Smooth muscle cell (in vitro differentiated cells): ENCODE results near the gene CBLN3. TPM values are rescaled to one million over a fixed set of nuclear protein-coding genes. Genes with fewer than 3 reads are reported as not detected.

Experiments
- DNase-seq: peaks from one replicate; lab custom pipeline; 2025; ENCODE audit not compliant: unreplicated experiment; lab: John Stamatoyannopoulos, UW
- H2AFZ ChIP-seq: fragments of 200-600 bp; sonication (generic); 2 replicates; pipeline ENCODE4 v1.6.0; 2016; ENCODE audit warnings: antibody characterized with exemption, low read depth, mild to moderate bottlenecking
- H3F3A ChIP-seq: fragments of 200-600 bp; sonication (generic); 2 replicates; pipeline ENCODE4 v1.6.0; 2017; ENCODE audit warnings: antibody characterized with exemption, low read depth
- H3K27ac ChIP-seq: fragments of 200-600 bp; sonication (generic); 2 replicates; pipeline ENCODE4 v1.5.1; 2016; ENCODE audit warnings: low read depth, mild to moderate bottlenecking
- H3K27me3 ChIP-seq: fragments of 200-600 bp; sonication (generic); 2 replicates; pipeline ENCODE4 v1.6.1; 2016; ENCODE audit warnings: low read depth, mild to moderate bottlenecking
- H3K36me3 ChIP-seq: fragments of 200-600 bp; sonication (generic); 2 replicates; pipeline ENCODE4 v1.5.1; 2016; ENCODE audit warnings: low read depth
- H3K4me1 ChIP-seq: fragments of 200-600 bp; sonication (generic); 2 replicates; pipeline ENCODE4 v1.5.1; 2016; ENCODE audit warnings: low read depth
- H3K4me2 ChIP-seq: fragments of 200-600 bp; sonication (generic); 2 replicates; pipeline ENCODE4 v1.6.0; 2016; ENCODE audit warnings: mild to moderate bottlenecking
- H3K4me3 ChIP-seq: fragments of 200-600 bp; sonication (generic); 2 replicates; pipeline ENCODE4 v1.5.1; 2016; ENCODE audit warnings: mild to moderate bottlenecking
- H3K79me2 ChIP-seq: fragments of 200-600 bp; sonication (generic); 2 replicates; pipeline ENCODE4 v1.6.0; 2016; ENCODE audit warnings: low read depth, mild to moderate bottlenecking
- H3K9ac ChIP-seq: fragments of 200-600 bp; sonication (generic); 2 replicates; pipeline ENCODE4 v1.6.0; 2016; ENCODE audit warnings: low read depth
- H3K9me3 ChIP-seq: fragments of 200-600 bp; sonication (generic); replicated peaks from 2 replicates; pipeline ENCODE4 v1.5.1; 2016; ENCODE audit warnings: low read depth
- H4K20me1 ChIP-seq: fragments of 200-600 bp; sonication (generic); 2 replicates; pipeline ENCODE4 v1.6.0; 2016; ENCODE audit warnings: low read depth
- CTCF ChIP-seq: fragments of 200-600 bp; sonication (generic); IDR thresholded peaks from 2 replicates; pipeline ENCODE4 v1.5.1; 2017; ENCODE audit warnings: borderline replicate concordance, mild to moderate bottlenecking, antibody characterized with exemption; ENCODE audit not compliant: insufficient read depth, poor library complexity, severe bottlenecking
- WGBS: methylation state at CpG from one replicate; pipeline ENCODE4 v1.1.7; 2016; ENCODE audit warnings: low lambda C conversion rate; 5-methylcytosine and 5-hydroxymethylcytosine counted together
- polyA plus RNA-seq: library from polyadenylated mRNA; unstranded; fragments of >200 nt; fragmentation: Nextera tagmentation; extraction: Ambion mirVana; gene quantifications from 2 replicates; pipeline ENCODE4 v1.2.1, GENCODE V29; 2016
- total RNA-seq: library from RNA; depleted of rRNA; stranded (reverse); fragments of >200 nt; gene quantifications from 2 replicates; pipeline ENCODE4 v1.2.3, GENCODE V29; 2014

CBLN3 gene
- total and polyA plus RNA-seq, 2 experiments from 2014 or later = 1.1 to 1.6 TPM

- Histone ChIP-seq H3K36me3 (no peaks in the 10 kb centered on the region), H3K4me2 (peak within 1 kb of the TSS; percentile 89), H3K79me2 (peaks cover 38% of the 10 kb centered on the region), H3K27ac (peak within 1 kb of the TSS; percentile 26), H2AFZ (peak within 1 kb of the TSS; percentile 31), H4K20me1 (peaks cover 23% of the 10 kb centered on the region), H3K4me1 (peaks cover 32% of the 10 kb centered on the region), H3K9me3 (no peaks in the 10 kb centered on the region), H3K27me3 (no peaks in the 10 kb centered on the region), H3F3A (no peaks in the 10 kb centered on the region), H3K9ac (peak within 1 kb of the TSS; percentile 50), H3K4me3 (peak within 1 kb of the TSS; percentile 83)
- TF ChIP-seq CTCF = no peak
- DNase-seq = peak; percentile 18
- 4% methylated on average over 16 of the region's 57 CpGs for WGBS
These were observed 30.6 kb downstream of the CBLN3 start, which contains the start of gene NYNRIN for GRCh38 chr14:24398653-24399446. Gene NYNRIN, plus strand, starts transcription at chr14:24399003. Its CDS starts 244 bp downstream, at chr14:24399247.

- H3K79me2 ChIP-seq = peaks cover 35% of the 10 kb centered on the region
- H3K4me3 ChIP-seq = peak overlapping the region; percentile 83
- peak overlapping the region; percentile 50 for H3K9ac ChIP-seq
- H3K4me2 ChIP-seq = peak overlapping the region; percentile 89
- H3K27me3 ChIP-seq = no peaks in the 10 kb centered on the region
- no peak for TF ChIP-seq CTCF
- H3K36me3 ChIP-seq = no peaks in the 10 kb centered on the region
- H3K27ac ChIP-seq = peak overlapping the region; percentile 26
- H3F3A ChIP-seq = no peaks in the 10 kb centered on the region
- H3K9me3 ChIP-seq = no peaks in the 10 kb centered on the region
- H4K20me1 ChIP-seq = peaks cover 17% of the 10 kb centered on the region
- H3K4me1 ChIP-seq = peaks cover 32% of the 10 kb centered on the region
- no peak for DNase-seq
- no peak overlapping the region for H2AFZ ChIP-seq
- WGBS = 18% methylated on average over 7 of the region's 7 CpGs
These were observed 31.2 kb downstream of the CBLN3 start for GRCh38 chr14:24398293-24398652.

- Histone ChIP-seq H3K79me2 (peaks cover 30% of the 10 kb centered on the region), H3K27me3 (no peaks in the 10 kb centered on the region), H3K4me1 (peaks cover 29% of the 10 kb centered on the region), H3K4me3 (no peak overlapping the region), H3F3A (peaks cover 1% of the 10 kb centered on the region), H4K20me1 (peaks cover 12% of the 10 kb centered on the region), H3K27ac (peak overlapping the region; percentile 35), H3K4me2 (peak overlapping the region; percentile 89), H3K9ac (peak overlapping the region; percentile 50), H3K9me3 (no peaks in the 10 kb centered on the region), H2AFZ (no peak overlapping the region), H3K36me3 (no peaks in the 10 kb centered on the region)
- WGBS = 71% methylated on average over 6 of the region's 6 CpGs
- no peak for DNase-seq
- TF ChIP-seq CTCF = no peak
These were observed 31.7 kb downstream of the CBLN3 start for GRCh38 chr14:24397639-24398292.
